ENCODE data around the gene MEA1. TPM values are rescaled to one million over a fixed set of nuclear protein-coding genes. Genes with fewer than 3 reads are reported as not detected.

MEA1 gene
- total RNA-seq, 1 donor from 2014 or later, result 46.0 TPM

DNA sequence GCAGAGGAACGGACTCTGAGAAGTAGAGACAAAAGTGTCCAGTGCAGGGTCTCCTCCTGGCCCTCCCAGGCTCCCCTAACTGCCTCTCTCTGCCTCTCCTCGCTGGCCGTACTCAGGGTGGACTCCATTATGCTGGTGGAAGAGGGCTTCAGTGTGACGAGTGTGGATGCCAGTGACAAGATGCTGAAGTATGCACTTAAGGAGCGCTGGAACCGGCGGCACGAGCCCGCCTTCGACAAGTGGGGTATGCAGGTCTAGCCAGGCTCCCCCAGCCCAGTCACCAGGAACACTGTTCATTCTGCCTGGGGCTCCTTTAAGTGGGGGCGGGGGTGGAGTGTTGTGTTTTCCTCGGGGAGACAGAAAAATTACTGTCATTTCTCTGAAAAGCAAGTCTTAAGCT, 51.6 kb downstream of the MEA1 start:
- DNase-seq (ENCODE audit: low spot score), result no peak
- intact Hi-C loops (cut with DNase I), result no loop called here
- ATAC-seq, result no peak

Other genes starting within 250 kb of the MEA1 start
- gene BICRAL, start 231.9 kb downstream of the MEA1 start, total RNA-seq, result 27.7 TPM
- 51.6 TPM for gene RPL7L1, start 134.3 kb downstream of the MEA1 start, total RNA-seq
- gene PTCRA, start 97.9 kb downstream of the MEA1 start, total RNA-seq, result 0.40 TPM
- 44.9 TPM for gene CNPY3, start 84.5 kb downstream of the MEA1 start, total RNA-seq
- gene GNMT, start 53.2 kb downstream of the MEA1 start, total RNA-seq, result 1.8 TPM
- gene PEX6, start 34.8 kb downstream of the MEA1 start, total RNA-seq, result 20.4 TPM
- 31.1 TPM for gene PPP2R5D, start 29.4 kb downstream of the MEA1 start, total RNA-seq
- gene KLHDC3, start 303 bp upstream of the MEA1 start, total RNA-seq, result 53.4 TPM
- 34.6 TPM for gene RRP36, start 7.7 kb upstream of the MEA1 start, total RNA-seq
- gene CUL7, start 39.9 kb upstream of the MEA1 start, total RNA-seq, result 20.9 TPM
- 40.4 TPM for gene MRPL2, start 45.5 kb upstream of the MEA1 start, total RNA-seq
- 35.5 TPM for gene KLC4, start 45.7 kb upstream of the MEA1 start, total RNA-seq
- gene PTK7, start 62.4 kb upstream of the MEA1 start, total RNA-seq, result 11.0 TPM
- 32.6 TPM for gene SRF, start 157.3 kb upstream of the MEA1 start, total RNA-seq
- gene CUL9, start 168.2 kb upstream of the MEA1 start, total RNA-seq, result 42.9 TPM
- gene DNPH1, start 215.5 kb upstream of the MEA1 start, total RNA-seq, result 45.9 TPM
- 0.04 TPM for gene TTBK1, start 229.5 kb upstream of the MEA1 start, total RNA-seq

Data from sciatic nerve (tissue), 2 donors.